H54 (cell line): ENCODE data around the gene RAI14.

Experiments
- DNase-seq: peaks from one replicate; pipeline ENCODE4 v3.0.0; 2011; ENCODE audit warnings: low spot score, mixed read lengths; ENCODE audit not compliant: insufficient read length
- FAIRE-seq: peaks from 3 replicates; lab custom pipeline; 2011; peaks lifted over from hg19 to GRCh38; lab: Jason Lieb, UNC
- POLR2A ChIP-seq: IDR thresholded peaks from 2 replicates; pipeline ENCODE4 v1.6.1; 2011; ENCODE audit warnings: low read depth, mild to moderate bottlenecking, low read length

The RAI14 gene

DNA sequence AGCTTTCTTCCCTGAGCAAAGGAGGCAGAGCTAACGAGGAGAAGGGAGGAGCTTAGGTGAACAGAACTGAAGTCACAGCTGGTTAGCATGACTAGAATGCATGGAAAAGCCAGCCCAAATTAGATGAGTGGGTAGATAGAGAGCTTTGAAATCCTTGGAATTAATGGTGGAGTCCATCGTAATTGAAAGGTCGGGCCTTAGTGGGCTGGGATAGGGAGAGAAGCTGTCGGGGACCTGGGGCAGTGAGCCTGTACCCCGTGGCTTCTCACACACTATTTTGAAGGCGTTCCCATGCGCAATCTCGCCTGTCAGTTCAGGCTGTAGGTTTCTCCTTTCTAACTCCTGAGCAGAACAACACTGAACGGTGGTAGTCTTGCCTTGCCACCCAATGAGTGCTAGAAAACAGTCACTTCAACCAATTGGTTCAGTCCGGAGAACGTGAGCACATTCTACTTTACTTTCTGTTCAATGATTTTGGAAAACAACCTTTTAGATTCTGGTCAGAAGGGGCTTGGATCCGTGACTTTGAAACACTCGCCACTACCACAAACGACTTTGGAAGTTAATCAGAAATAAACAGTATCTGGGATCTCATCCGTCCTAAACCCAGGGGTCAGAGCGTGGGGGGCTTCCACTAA, 655 bp upstream of the RAI14 start:
- no peak for TF ChIP-seq POLR2A
- DNase-seq: peak; percentile 61
- FAIRE-seq: peak; percentile 84

DNA sequence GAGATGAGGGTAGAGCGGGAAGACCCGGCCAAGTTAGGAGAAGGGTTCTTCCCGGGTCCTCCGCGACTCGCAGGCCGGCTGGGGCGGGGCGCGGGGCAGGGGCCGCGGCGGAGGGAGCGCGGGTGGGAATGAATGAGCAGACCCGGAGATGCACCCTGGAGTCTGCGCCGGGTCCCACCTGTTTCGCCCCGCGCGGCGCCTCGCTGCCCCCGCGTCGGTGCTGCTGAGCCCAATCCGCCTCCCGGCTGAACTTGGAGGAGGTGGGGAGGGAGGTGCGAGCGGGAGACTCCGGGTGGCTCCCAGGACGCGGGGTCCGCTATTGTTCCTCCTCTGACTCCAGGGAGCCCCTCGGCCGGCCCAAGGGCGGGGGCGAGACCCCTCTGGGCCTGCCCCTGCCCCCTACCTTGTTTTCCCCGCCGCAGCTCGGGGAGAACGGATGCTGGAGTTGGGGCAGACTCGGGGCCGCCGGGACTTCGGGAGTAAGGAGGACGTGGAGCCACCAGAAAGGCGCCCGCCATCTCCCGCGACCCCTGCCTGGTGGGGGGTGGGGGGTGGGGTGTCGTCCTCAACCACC, 659 bp downstream of the RAI14 start:
- FAIRE-seq (no peak), DNase-seq (peak; percentile 37)
- TF ChIP-seq POLR2A: no peak

- FAIRE-seq (no peak), DNase-seq (peak; percentile 25)
- no peak for TF ChIP-seq POLR2A
Observed at GRCh38 chr5:34657274-34657921, 1.3 kb downstream of the RAI14 start.

- TF ChIP-seq POLR2A: no peak
- FAIRE-seq (no peak), DNase-seq (no peak)
Observed at GRCh38 chr5:34657988-34658387, 1.9 kb downstream of the RAI14 start.

DNA sequence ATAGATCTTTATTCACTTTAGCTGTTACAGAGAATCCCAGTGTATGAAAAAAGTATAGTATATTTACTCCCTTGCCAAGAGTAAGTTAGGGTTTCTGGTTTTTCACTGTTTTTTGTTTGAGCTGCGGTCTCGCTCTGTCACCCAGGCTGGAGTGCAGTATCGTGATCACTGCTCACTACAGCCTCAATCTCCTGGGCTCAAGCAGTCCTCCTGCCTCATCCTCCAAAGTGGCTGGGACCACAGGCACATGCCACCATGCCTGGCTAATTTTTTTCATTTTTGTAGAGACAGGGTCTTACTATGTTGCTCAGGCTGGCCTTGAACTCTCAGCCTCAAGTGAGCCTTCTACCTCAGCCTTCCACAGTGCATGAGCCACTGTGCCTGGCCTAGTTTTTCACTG, 3.0 kb downstream of the RAI14 start:
- TF ChIP-seq POLR2A: no peak
- FAIRE-seq (no peak), DNase-seq (no peak)

DNA sequence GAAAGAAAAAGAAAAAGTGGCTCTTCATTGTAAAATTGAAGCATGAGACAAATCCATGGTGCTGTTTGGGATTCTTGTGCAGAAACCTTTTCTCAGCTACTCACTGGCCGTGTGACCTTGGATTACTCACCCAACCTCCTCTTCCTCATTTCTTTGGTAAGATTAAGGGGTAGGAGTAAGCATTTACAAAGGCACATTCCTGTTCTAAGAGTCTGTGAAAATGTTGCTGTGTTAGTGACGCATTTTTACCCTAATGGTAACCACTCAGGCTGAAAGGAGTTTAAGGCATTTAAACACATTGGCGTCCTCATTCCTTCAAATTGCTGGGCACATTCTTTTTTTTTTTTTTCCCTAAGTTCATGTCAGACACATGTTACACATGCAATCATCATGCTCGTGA, 4.3 kb downstream of the RAI14 start:
- TF ChIP-seq POLR2A: no peak
- FAIRE-seq: peak; percentile 41
- no peak for DNase-seq

- FAIRE-seq (no peak), DNase-seq (no peak)
Observed at GRCh38 chr5:34663771-34664496, 7.8 kb downstream of the RAI14 start.

GRCh38 chr5:34666392-34667080, 10.4 kb downstream of the RAI14 start:
- no peak for FAIRE-seq
- no peak for DNase-seq
- TF ChIP-seq POLR2A: no peak

More at GRCh38 chr5:34663771-34664496, 7.8 kb downstream of the RAI14 start:
- no peak for TF ChIP-seq POLR2A

GRCh38 chr5:34667705-34668104, 11.6 kb downstream of the RAI14 start:
- TF ChIP-seq POLR2A: no peak
- DNase-seq (no peak), FAIRE-seq (no peak)

DNA sequence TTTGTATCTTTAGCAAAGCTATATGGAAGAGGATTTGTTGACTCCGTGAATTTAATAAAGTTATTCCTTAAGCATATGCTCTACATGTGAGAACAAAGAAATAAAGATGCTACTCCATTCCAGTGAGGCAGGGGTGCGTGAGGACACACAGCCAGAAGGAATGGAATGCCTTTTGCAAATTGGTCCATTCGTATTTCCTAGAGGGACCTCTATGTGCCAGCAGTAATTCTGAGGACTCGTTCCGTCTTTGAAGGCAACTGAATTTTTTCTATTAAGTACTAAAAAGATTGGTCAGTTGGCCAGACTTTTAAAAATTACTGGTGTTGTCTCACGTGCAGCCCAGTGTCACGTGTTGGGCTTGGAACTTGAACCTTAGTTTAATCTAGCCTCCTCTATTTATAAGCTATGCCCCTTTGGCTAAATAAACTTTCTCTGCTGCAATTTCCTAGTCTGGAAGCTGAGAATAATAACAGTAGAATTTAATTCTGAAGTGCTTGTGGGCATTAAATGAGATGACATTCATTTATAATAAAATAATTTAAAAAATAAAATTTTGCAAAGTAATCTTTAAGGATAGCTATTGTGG, 13.9 kb downstream of the RAI14 start:
- FAIRE-seq: no peak
- no peak for DNase-seq
- TF ChIP-seq POLR2A: no peak

DNA sequence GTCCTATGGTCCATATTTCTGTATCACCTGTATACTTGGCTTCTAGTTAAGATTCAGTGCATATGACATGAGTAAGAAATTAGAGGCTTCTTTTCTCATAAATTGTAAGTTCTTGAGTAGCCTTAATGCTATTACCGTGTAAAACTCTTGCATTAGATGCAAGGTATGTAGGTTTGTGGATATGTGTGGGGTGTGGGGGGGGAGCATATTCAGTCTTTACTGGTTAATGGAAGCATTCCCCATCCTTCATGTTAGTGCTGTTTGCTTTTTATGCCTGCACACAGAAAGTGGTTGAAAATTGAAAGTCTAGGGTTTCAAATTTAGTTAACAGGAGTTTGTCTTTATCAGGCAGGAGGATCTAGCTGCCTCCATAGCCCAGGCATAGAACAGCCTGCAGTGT, 16.1 kb downstream of the RAI14 start:
- FAIRE-seq: no peak
- DNase-seq: no peak
- no peak for TF ChIP-seq POLR2A

GRCh38 chr5:34673463-34674125, 17.5 kb downstream of the RAI14 start:
- no peak for TF ChIP-seq POLR2A
- FAIRE-seq (no peak), DNase-seq (no peak)

DNA sequence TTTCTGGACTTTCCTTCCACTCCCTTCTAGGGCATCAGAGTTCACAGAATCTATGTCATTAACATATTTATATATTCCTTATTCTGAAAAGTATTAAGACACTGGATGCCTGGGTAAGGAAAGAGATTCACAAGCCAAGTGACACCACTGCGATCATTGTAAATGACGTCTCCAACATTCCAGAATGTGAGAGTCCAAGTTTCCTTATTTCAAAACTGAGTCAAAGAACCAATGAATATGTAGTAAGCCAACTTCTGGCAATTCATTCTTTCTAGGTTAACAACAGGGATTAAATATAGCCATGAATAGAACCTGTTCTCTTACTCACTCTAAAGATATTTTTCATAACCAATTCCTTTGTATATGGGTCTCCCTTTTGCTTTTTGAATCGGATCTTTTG, 18.1 kb downstream of the RAI14 start:
- DNase-seq (no peak), FAIRE-seq (peak; percentile 67)
- no peak for TF ChIP-seq POLR2A
